ENCODE measurements around the gene POTEH.
"Not testable (repeated sequence)": the region's sequence is repeated elsewhere in the genome, so short reads cannot be mapped to it uniquely, and the experiment has no call there.

GRCh38 chr22:15734411-15734810, 44.6 kb downstream of the POTEH start:
- TF ChIP-seq, protein P1, sequence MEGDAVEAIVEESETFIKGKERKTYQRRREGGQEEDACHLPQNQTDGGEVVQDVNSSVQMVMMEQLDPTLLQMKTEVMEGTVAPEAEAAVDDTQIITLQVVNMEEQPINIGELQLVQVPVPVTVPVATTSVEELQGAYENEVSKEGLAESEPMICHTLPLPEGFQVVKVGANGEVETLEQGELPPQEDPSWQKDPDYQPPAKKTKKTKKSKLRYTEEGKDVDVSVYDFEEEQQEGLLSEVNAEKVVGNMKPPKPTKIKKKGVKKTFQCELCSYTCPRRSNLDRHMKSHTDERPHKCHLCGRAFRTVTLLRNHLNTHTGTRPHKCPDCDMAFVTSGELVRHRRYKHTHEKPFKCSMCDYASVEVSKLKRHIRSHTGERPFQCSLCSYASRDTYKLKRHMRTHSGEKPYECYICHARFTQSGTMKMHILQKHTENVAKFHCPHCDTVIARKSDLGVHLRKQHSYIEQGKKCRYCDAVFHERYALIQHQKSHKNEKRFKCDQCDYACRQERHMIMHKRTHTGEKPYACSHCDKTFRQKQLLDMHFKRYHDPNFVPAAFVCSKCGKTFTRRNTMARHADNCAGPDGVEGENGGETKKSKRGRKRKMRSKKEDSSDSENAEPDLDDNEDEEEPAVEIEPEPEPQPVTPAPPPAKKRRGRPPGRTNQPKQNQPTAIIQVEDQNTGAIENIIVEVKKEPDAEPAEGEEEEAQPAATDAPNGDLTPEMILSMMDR (IDR thresholded peaks at IDR 0.05), result not testable (repeated sequence)
- not testable (repeated sequence) for TF ChIP-seq POLR2A (IDR thresholded peaks at IDR 0.05)

All from thyroid gland (tissue), 4 donors.